NCI-H446 (cell line): ENCODE measurements around the gene CYP2W1.

ENCODE experiments used
- DNase-seq, 2 experiments: peaks; one replicate each; lab custom pipeline; 2025; lab: John Stamatoyannopoulos, UW

CYP2W1 gene

GRCh38 chr7:967361-968082 is 15.5 kb upstream of the CYP2W1 start:
- no peak for DNase-seq

GRCh38 chr7:968205-969105 is 14.5 kb upstream of the CYP2W1 start:
- DNase-seq = no peak

DNA sequence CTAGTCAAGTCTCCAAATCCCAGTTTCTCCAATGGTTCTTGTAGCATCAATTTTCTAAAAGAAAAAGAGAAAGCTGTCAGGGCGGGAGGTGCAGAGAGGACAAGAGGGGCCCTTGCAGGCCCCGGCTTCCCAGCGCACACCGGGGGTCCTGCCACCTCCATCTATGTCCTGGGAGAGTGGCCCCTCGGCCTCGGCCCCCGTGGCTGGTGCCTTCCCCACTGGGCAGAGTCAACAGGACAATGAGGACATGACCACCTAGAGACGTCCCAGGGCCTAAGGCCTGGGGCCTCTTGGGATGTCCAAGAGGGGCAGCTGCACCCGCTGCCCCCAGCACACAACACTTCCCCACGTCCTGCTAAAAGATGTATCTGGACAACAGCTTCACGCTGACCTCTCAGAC is 13.6 kb upstream of the CYP2W1 start:
- no peak for DNase-seq

- DNase-seq = no peak
Observed at GRCh38 chr7:970744-971143, 12.2 kb upstream of the CYP2W1 start.

DNA sequence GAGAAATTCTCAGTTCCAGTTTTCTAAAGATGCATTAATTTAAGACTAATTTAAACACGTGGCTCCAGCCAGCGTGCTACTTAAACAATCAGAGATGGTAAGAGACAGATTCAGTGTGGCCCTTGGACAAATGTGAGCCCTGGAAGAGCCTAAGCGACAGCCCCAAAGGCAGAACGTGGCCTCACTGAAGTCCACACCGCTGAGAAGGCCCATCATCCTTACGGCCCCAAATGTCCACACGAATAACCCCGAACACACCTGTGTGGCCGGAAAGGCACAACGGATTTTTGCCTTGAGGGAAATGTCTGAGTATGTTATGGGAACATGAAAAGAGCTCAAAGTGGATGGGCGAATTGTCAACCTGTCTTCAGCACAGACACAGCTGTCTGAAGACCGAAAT is 10.9 kb upstream of the CYP2W1 start:
- no peak for DNase-seq

DNA sequence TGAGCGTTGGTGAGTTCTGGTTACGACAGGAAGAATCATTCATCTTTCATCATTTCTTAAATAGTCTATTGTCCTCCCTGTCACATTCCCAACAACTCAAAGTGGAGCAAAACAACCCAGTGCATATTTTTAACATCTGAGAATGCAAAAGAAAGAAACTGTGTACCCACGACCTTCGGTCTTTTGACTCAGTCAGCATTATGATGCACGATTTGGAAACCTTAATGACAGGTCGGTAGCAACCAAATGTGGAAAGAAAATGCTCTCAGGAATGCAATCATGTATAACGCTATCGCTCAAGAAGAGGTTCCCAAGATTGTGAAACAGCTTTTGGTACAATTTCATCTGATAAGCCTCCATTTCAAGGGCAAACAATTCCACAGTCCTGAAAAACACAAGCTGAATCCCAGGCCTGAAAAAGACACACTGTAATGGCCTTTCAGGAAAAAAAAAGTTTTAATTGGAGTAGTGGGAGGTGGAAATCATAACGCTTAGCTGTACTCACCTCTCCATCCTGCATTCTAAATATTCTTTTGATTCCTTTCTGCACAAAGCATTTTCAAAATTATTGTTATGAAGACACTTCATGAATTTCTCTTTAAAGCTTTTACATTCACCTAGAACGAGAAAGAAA is 10.2 kb upstream of the CYP2W1 start:
- DNase-seq = no peak

GRCh38 chr7:973312-973711 is 9.7 kb upstream of the CYP2W1 start:
- DNase-seq = no peak

GRCh38 chr7:974172-974571 is 8.8 kb upstream of the CYP2W1 start:
- no peak for DNase-seq

DNA sequence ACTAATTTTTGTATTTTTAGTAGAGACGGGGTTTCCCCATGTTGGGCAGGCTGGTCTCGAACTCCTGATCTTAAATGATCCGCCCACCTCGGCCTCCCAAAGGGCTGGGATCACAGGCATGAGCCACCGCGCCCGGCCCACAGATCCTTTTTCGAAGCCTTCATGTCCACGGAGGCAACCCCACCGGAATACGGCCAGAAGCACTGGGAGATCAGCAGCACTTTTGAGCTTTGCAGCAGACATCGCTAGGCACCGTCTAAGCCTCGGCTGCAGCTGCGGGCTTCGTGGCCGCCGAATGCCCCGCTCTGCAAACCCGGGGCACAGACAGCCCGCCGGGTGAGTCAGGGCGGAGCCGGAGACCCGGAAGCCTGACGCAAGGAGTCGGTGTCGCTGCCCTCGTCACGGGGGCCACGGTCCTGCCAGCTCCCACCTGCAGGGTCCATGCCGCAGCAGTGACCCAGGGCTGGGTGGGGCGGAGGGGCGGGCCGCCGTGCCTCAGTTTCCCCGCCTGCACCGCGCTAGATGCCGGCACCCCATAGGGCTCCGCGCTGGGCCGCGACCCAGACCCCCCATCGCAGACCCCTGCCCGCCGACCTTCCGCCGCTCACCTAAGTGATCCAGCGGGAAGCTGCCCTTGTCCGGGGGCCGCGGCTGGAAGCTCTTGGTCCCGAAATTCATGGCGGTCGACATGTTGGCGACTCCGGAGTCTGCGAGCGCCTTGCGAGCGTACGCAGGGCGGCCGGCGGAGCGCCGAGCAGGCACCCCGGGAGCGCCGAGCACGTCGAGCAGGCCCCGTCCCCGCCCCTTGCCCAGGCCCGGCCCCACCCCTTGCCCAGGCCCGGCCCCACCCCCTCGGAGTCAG is 7.9 kb upstream of the CYP2W1 start, which contains the start of gene COX19:
Gene COX19 (minus strand): TSS at position 730 of the 862 bp plus-strand sequence. CDS start 40 bp downstream, at position 690.
- peak; percentile 59 to 93 for DNase-seq

- DNase-seq = no peak
Observed at GRCh38 chr7:975702-976473, 7.1 kb upstream of the CYP2W1 start.

GRCh38 chr7:976901-977325 is 6.1 kb upstream of the CYP2W1 start:
- no peak for DNase-seq

DNA sequence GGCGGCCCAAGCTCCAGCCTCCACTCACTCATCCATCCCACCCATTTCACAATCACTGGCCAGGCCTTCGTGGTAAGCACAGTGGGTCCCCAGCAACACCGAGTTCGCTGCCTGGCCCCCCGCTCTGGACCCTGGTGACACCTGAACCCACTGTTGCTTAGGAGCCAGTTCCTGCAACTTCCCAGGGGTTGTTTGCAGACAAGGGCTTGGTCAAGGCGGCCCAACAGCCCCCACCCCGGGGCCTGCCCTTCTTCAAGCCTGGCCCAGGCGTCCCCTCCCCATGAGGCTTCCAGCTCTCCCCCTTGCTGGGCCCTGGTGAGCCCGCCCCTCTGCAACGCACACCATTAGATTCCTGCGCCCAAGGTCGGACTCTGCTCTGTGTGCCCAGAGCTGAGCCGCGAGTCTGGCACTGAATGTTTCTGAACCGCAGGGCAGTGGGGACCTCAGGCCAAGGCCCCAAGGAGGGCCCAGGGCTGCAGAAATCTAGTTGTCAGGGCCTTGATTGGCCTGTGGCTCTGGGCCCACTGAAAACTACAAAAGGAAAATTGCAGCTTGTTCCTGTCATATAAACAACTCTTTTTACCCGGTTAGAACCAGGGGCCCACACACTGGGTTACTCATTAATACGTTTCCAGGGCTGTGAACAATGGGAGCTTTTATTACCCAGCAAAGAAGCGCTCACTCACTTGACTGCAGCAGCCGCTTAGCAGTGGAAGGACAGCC is 5.5 kb upstream of the CYP2W1 start:
- no peak for DNase-seq

GRCh38 chr7:978049-978346 is 5.0 kb upstream of the CYP2W1 start:
- no peak for DNase-seq

GRCh38 chr7:978416-979091 is 4.4 kb upstream of the CYP2W1 start:
- DNase-seq = no peak

DNA sequence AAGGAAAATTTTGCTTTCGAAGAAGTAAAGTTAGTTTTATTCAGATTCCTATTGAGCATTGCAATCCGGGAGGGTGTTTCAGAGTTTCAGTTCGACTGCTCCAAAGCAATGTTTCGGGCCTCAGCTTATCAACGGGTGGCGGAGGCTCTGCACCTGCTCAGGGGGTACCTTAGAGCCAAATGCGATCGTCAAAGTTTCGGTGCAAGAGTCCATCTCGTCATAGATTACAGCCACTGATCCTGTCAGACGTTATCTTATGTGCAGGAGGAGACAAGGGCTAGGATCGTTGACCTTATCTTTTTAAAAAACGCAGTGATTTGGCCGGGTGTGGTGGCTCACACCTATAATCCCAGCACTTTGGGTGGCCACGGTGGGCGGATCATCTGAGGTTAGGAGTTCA is 3.8 kb upstream of the CYP2W1 start:
- DNase-seq = no peak

DNA sequence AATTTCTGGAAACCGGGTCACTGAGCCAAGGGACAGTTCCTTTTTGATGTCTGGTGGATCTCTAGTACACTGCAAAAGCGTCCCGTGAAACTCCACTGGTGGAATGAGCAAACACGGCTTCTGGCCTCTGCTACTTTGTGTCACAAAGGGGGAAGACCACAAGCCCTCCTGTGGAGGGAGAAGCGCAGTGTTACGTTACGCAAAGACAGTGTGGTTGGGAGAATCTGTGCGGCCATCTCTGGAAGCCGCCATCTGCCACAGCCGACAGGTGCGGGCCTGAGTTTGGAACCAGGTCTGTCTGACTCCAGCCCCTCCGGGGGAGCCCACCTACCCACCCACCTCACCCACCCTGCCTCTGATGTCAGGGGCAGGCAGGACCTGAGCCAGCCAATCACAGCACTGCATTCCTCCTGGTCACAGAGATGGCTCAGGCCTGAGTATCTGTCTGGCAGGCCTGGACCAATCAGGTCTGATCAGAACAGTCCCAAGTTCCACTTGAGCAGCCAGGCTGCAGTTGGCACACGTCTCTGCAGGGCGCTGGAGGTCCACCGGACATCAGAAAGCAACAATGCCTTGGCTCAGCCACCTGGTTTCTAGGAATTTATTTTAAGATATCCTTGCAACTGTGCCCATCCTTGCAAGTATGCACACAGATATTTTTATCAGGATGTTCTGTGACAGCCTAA is 3.0 kb upstream of the CYP2W1 start:
- DNase-seq = no peak

- DNase-seq = peak; percentile 58 to 88
Observed at GRCh38 chr7:981793-982510, 1.0 kb upstream of the CYP2W1 start.

GRCh38 chr7:982511-983003 is 424 bp upstream of the CYP2W1 start:
- no peak for DNase-seq
